ENCODE data around the gene FGFR2. TPM values are rescaled to one million over a fixed set of nuclear protein-coding genes. Genes with fewer than 3 reads are reported as not detected.

FGFR2 gene
- total RNA-seq, 1 experiment from 2014 or later = 47.1 TPM

DNA sequence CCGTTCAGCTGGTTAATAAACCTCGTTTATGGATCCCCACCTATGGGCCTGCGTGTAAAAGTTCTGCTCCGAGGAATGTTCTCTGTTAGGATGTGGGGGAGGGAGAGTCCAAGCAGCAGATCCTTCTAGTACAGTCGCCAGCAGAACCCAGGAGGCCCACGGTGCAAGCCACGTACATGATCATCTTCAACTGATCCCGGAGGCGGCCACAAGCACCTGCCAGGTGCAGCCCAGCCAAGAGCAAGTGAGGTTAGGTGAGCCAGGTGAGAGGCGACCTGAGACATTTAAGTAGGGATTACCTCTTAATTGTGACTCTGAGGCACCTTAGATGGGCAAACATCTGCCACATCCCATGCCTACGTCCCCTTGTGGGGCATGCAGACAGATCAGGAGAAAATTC lies 18.0 kb upstream of the FGFR2 start:
- no peak overlapping the region for H3K4me3 ChIP-seq (ENCODE audit: insufficient read depth, low read depth, low read length)
- no peak for DNase-seq
- H3K27me3 ChIP-seq (ENCODE audit: control insufficient read depth, insufficient read depth, low read length) = peaks cover 1% of the 10 kb centered on the region; the same call in 1 of the 2 replicates
- H3K36me3 ChIP-seq (replicated peaks; ENCODE audit: control insufficient read depth, insufficient read depth, low read length) = no peaks in the 10 kb centered on the region

DNA sequence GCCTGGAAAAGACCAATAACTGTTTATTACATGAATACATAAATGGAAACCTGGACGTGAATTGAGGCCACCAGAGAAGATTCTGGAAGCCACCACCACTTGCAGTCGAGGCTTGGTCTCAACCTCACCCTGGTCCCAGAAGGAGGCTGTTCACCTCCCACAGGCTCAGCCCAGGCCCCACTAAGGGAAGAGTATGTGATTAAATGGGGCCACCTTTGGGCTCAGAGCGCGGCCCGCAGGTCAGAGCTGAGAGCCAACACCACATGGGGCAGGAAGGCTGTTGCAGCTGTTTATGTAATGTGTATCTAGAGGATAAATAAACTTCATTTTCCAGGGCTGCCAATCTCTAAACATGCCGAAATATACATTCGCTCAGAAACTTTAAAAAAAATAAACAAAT lies 17.6 kb upstream of the FGFR2 start:
- no peak overlapping the region for H3K4me3 ChIP-seq (ENCODE audit: insufficient read depth, low read depth, low read length)
- no peaks in the 10 kb centered on the region for H3K36me3 ChIP-seq (replicated peaks; ENCODE audit: control insufficient read depth, insufficient read depth, low read length)
- peaks cover 1% of the 10 kb centered on the region; the same call in 1 of the 2 replicates for H3K27me3 ChIP-seq (ENCODE audit: control insufficient read depth, insufficient read depth, low read length)
- no peak for DNase-seq

DNA sequence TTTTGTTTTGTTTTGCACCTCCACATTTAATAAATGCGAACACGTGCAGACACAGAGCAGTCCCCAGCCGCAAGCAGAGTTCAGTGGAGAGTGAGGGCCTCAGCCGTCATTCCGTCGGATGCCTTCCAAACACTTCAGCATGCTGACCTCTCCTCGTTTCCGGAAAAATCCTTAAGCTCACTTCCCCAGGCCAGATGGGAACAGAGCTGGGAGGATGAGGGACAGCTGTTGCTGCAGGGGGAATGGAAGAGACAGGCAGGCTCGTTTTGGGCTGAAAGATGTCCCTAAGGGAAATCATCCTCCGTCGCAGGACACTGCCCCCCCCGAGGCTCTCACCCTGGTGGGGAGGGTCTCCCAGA lies 17.2 kb upstream of the FGFR2 start:
- peaks cover 1% of the 10 kb centered on the region; the same call in 1 of the 2 replicates for H3K27me3 ChIP-seq (ENCODE audit: control insufficient read depth, insufficient read depth, low read length)
- H3K36me3 ChIP-seq (replicated peaks; ENCODE audit: control insufficient read depth, insufficient read depth, low read length) = no peaks in the 10 kb centered on the region
- no peak overlapping the region for H3K4me3 ChIP-seq (ENCODE audit: insufficient read depth, low read depth, low read length)
- DNase-seq = no peak

- Histone ChIP-seq H3K4me3 (ENCODE audit: insufficient read depth, low read depth, low read length) (no peak overlapping the region), H3K36me3 (replicated peaks; ENCODE audit: control insufficient read depth, insufficient read depth, low read length) (no peaks in the 10 kb centered on the region), H3K27me3 (ENCODE audit: control insufficient read depth, insufficient read depth, low read length) (peaks cover 1% of the 10 kb centered on the region; the same call in 1 of the 2 replicates)
- DNase-seq = no peak
These were observed 16.6 kb upstream of the FGFR2 start for GRCh38 chr10:121614613-121615434.

GRCh38 chr10:121613456-121613855 lies 15.2 kb upstream of the FGFR2 start:
- Histone ChIP-seq H3K4me3 (ENCODE audit: insufficient read depth, low read depth, low read length) (no peak overlapping the region), H3K27me3 (ENCODE audit: control insufficient read depth, insufficient read depth, low read length) (peaks cover 1% of the 10 kb centered on the region; the same call in 1 of the 2 replicates), H3K36me3 (replicated peaks; ENCODE audit: control insufficient read depth, insufficient read depth, low read length) (no peaks in the 10 kb centered on the region)
- no peak for DNase-seq

GRCh38 chr10:121611393-121612159 lies 13.3 kb upstream of the FGFR2 start:
- Histone ChIP-seq H3K27me3 (ENCODE audit: control insufficient read depth, insufficient read depth, low read length) (peaks cover 7% of the 10 kb centered on the region), H3K36me3 (replicated peaks; ENCODE audit: control insufficient read depth, insufficient read depth, low read length) (no peaks in the 10 kb centered on the region), H3K4me3 (ENCODE audit: insufficient read depth, low read depth, low read length) (no peak overlapping the region)
- no peak for DNase-seq

GRCh38 chr10:121610798-121611323 lies 12.6 kb upstream of the FGFR2 start:
- DNase-seq = no peak
- peaks cover 7% of the 10 kb centered on the region for H3K27me3 ChIP-seq (ENCODE audit: control insufficient read depth, insufficient read depth, low read length)
- H3K36me3 ChIP-seq (replicated peaks; ENCODE audit: control insufficient read depth, insufficient read depth, low read length) = no peaks in the 10 kb centered on the region
- H3K4me3 ChIP-seq (ENCODE audit: insufficient read depth, low read depth, low read length) = no peak overlapping the region

GRCh38 chr10:121609426-121610380 lies 11.5 kb upstream of the FGFR2 start:
- H3K27me3 ChIP-seq (ENCODE audit: control insufficient read depth, insufficient read depth, low read length) = peaks cover 7% of the 10 kb centered on the region
- no peak for DNase-seq

GRCh38 chr10:121608469-121609190 lies 10.4 kb upstream of the FGFR2 start:
- DNase-seq = peak; percentile 94
- peaks cover 7% of the 10 kb centered on the region for H3K27me3 ChIP-seq (ENCODE audit: control insufficient read depth, insufficient read depth, low read length)
- no peaks in the 10 kb centered on the region for H3K36me3 ChIP-seq (replicated peaks; ENCODE audit: control insufficient read depth, insufficient read depth, low read length)
- H3K4me3 ChIP-seq (ENCODE audit: insufficient read depth, low read depth, low read length) = peak overlapping the region; percentile 33

More at GRCh38 chr10:121609426-121610380, 11.5 kb upstream of the FGFR2 start:
- no peaks in the 10 kb centered on the region for H3K36me3 ChIP-seq (replicated peaks; ENCODE audit: control insufficient read depth, insufficient read depth, low read length)
- no peak overlapping the region for H3K4me3 ChIP-seq (ENCODE audit: insufficient read depth, low read depth, low read length)

DNA sequence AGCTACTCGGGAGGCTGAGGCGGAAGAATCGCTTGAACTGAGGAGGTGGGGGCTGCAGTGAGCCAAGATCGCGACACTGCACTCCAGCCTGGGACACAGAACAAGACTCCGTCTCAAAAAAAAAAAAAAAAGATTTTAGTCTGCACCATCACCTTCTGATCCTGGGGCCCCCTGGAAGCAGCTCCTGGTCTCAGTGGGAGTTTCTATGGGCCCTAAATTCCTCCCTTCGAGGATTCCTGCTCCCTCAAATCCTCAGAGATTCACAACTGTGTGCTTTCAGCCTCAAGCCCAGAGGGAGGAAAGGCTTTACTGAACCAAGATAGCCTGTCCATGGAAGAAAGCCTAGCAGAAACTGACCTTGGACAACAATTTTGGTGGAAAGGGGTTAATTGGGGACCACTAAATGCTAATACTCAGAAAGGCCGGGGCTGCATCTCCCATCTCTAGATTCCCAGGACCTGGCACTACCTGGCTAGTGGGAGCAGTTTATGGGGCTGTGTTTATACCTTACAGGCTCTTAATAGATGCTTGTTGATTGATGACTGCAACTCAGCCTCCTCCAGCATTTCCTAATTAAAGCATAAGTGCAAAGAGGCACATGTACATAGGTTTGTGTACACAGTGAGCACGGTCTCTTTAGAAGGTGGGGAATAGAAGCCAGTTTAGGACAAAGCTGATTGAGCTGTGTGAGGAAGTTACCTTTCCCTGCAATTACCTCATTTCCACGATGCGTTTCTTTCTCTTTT lies 9.2 kb upstream of the FGFR2 start:
- Histone ChIP-seq H3K36me3 (replicated peaks; ENCODE audit: control insufficient read depth, insufficient read depth, low read length) (no peaks in the 10 kb centered on the region), H3K27me3 (ENCODE audit: control insufficient read depth, insufficient read depth, low read length) (peaks cover 7% of the 10 kb centered on the region), H3K4me3 (ENCODE audit: insufficient read depth, low read depth, low read length) (no peak overlapping the region)
- DNase-seq = no peak

GRCh38 chr10:121605708-121606107 lies 7.5 kb upstream of the FGFR2 start:
- H3K4me3 ChIP-seq (ENCODE audit: insufficient read depth, low read depth, low read length) = no peak overlapping the region
- peaks cover 7% of the 10 kb centered on the region for H3K27me3 ChIP-seq (ENCODE audit: control insufficient read depth, insufficient read depth, low read length)
- no peak for DNase-seq
- no peaks in the 10 kb centered on the region for H3K36me3 ChIP-seq (replicated peaks; ENCODE audit: control insufficient read depth, insufficient read depth, low read length)

GRCh38 chr10:121601458-121601857 lies 3.2 kb upstream of the FGFR2 start:
- H3K36me3 ChIP-seq (replicated peaks; ENCODE audit: control insufficient read depth, insufficient read depth, low read length) = no peaks in the 10 kb centered on the region
- H3K4me3 ChIP-seq (ENCODE audit: insufficient read depth, low read depth, low read length) = no peak overlapping the region
- no peak for DNase-seq
- H3K27me3 ChIP-seq (ENCODE audit: control insufficient read depth, insufficient read depth, low read length) = peaks cover 3% of the 10 kb centered on the region; the same call in 1 of the 2 replicates

DNA sequence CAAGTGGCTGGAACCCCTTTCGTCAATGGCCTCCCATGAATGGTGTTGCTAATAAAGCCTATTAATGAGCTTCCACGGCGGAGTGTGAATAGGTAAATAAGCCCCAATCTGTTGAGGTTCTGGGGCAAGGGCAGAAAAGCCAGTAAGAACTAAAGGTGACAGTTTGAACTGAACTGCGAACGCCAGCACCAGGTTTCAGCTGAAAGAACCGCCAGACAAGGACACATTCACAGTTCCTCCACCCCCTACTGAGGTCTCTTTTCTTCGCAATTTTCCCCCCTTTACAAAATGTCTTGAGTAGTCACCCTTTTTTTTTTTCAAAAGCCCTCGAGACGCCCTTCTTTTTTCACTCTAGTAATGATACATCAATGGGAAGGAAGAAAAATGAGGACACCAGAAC lies 2.4 kb upstream of the FGFR2 start:
- H3K36me3 ChIP-seq (replicated peaks; ENCODE audit: control insufficient read depth, insufficient read depth, low read length) = no peaks in the 10 kb centered on the region
- DNase-seq = no peak
- H3K4me3 ChIP-seq (ENCODE audit: insufficient read depth, low read depth, low read length) = no peak overlapping the region
- H3K27me3 ChIP-seq (ENCODE audit: control insufficient read depth, insufficient read depth, low read length) = peaks cover 3% of the 10 kb centered on the region; the same call in 1 of the 2 replicates
